DMS53 (cell line): Measurements from ENCODE around the gene MRPL2.
"Not testable (repeated sequence)": the region's sequence is repeated elsewhere in the genome, so short reads cannot be mapped to it uniquely, and the experiment has no call there.

Experiments
- DNase-seq: peaks from one replicate; lab custom pipeline; 2025; lab: John Stamatoyannopoulos, UW

Gene MRPL2

DNA sequence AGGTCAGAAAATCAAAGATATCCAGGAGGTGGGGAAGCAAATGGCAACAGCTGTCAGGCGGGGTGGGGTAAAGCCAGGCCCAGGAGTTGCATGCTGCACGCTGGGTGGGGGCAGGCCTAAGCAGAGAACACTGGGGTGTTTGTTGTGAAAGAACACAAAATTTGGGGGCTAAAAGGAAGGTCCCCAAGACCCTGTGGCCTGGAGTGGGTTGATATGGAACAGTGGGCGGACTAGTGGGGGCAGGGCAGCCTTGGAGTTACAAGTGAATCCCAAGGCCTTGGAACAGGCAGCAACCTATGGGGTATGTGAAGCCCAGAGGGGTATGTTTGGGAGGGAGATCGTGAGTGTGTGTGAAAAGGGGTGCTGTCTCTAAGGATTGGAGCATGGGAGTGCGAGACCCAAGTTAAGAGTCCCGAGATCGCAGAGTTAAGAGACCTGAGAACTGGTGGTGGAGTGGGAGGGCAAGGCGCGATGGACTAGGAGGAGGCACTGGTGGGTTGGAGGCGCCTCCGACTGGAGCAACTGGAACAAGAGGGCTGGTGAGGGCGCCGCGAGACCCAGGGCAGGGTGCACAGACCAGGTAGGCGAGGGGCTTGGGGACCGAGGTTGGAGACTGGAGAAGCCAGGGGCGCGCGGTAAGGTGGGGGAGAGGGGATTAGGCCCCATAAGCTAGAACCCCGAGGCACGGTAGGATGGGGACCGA is 6.2 kb downstream of the MRPL2 start:
- peak; percentile 60 for DNase-seq

DNA sequence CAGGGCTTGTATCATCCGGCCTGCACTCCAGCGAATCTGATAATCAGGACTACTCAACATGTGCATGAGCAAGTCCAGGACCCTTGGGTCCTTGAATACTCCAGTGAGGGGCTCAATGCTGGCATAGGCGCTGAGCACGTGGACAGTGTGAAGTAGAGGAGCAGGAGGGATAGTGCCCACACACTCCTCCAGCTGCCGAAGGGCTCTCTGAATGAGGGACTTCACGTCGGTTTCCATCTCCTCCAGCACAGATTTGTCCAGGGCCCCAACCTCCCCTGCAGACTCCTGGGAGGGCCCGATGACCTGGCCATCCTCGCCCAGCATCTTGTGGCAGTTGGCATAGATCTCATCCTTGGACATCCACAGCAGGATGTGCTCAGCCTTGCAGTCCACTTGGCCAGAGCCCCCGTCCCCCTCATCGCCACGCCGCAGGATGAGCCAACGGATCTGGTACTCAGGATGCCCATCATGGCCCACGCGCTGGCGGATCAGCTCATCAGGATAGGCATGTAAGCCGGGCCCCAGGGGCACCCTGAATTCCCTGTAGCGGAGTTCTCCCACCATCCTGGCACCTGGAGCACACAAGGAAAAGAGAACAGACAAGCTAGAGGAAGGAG is 6.9 kb downstream of the MRPL2 start:
- no peak for DNase-seq

DNA sequence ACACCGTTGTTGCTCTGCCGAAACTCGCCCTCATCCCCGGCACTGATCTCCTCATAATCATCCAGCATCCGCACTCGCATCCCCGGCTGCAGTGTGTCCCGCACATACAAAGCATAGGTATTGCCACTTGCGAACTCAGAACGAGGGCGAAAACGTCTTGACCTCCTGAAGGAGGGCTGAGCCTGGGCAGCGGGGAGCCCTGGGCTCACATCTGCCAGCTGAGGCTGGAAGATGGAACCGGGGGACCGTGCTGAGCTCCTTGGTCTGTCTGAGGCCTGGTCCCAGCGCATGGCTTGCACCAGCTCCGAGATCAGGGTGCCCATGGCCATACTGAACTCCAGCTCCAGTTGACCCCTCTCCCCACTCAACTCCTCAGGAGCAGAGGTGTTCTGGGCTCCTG is 8.3 kb downstream of the MRPL2 start:
- no peak for DNase-seq

DNA sequence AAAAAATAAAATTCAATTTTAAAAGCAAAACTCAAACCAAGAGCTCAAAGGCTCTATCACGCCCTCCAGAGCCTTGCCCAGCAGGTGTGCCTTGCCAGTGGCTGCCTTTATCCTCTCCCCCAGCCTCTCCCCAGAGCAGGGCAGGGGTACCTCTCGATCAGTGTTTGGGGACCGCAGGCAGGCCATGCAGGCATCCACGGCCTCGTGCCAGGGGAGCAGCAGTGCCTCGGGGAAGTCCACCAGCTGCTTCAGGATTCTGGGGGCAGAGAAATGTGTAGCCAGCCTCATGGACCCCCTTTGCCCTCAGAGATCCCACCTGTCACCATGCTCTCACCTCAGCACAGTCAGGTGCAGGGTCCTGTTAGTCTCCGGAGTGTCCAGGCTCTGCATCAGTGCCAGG is 11.2 kb downstream of the MRPL2 start:
- no peak for DNase-seq

DNA sequence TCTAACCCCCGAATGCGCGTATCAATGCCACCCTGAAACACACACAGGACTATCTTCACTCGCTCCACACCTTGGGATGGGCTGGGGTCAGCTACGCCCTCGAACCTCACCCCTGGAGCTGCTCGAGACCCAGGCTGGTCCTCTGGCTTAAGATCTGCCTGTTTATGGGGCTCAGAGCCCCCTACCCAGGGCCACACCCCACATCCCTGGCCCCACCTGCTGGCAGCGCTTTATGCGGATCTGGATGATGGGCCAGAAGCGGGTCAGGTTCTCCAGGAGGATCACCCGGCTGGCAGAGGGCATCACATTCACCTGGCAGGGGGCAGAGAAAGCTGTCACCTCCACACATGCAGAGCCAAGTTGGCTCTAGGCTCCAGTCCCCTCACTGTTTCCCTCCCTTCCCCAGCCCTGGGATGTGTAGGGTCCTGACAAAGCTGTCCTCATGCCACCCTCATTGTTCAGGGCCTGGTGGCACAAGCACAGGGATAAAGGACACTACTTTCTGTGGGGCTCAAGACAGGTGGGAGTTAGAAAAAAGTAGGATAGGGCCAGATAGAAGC is 13.8 kb downstream of the MRPL2 start:
- DNase-seq, result no peak

DNA sequence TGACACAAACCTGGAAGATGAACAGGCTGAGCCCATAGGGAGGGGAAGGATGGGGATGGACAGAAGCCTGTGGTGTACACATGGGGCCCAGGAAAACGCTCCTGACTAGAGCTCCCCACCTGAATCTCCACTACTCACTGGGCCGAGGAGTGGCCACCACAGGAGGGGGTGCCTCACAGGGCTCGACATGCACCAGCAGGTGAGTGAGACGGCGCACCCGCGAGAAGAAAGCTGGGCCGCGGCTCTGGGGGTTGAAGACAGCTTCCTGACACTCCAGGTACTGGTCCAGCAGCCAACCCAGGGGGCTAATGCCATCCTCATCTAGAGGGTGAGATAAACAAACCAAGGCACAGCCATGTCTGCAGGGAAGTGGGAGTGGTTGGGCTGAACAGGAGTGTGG is 15.9 kb downstream of the MRPL2 start:
- DNase-seq, result no peak

DNA sequence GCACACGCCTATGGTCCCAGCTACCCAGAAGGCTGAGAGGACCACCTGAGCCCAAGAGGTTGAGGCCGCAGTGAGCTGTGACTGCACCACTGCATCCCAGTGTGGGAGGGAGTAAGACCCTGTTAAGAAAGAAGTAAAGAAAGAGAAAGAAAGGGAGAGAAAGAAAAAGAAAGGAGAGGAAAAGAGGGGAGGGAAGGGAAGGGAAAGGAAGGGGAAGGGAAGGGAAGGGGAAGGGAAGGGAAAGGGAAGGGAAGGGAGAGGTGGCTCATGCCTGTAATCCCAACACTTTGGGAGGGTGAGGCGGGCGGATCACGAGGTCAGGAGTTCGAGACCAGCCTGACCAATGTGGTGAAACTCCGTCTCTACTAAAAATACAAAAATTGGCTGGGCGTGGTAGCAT is 17.8 kb downstream of the MRPL2 start:
- not testable (repeated sequence) for DNase-seq

DNA sequence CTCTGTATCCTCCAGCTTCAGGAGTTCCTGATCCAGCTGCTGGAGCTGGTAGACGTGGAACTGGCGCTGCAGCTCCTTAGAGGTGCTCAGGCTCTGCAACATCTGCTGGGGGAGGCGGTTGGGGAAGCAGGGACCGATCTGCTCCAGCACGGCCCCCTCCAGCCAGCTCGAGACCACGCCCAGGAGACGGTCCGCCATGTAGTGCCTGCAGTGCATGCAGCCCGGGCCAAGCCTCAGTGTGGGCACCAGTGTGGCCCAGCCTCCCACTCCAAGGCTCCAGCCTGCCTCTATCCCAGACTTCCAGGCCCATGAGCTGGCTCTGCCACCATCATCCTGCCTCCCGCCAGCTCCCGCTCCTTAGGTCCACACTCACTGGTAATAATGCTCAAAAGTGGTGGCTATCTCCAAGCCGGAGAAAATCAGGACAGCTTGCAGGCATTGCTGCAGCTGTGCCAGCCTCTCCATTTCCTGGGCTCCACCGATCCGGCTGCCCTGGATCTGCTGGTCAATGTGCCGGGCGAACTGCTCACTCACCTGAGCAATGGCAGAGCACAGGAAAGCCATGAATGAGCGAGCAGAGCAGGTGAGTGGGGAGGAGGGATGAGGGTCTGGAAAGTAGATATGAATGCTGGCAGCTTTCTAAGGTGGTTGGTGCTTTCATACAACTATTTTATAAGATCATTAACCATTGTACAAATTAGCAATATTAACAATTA is 18.5 kb downstream of the MRPL2 start:
- no peak for DNase-seq

DNA sequence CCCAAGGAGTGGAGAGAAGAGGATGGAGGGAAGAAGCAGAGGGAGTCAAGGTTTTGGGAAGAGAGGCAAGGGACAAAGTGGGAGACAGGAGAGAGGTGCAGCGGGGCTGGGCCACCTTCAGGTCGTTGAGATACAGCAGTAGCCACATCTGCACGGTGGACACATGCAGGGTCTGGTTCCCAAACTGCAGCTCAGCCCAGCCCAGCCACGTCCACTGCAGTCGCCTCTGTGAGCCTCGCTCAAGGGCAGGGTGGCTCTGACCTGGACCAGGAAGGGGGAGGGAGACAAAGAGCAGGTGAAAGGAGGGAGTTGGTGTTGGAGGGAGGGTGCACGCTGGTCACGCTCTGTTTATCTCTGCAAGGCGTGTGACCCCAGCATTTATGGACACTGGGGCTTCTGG is 20.5 kb downstream of the MRPL2 start:
- DNase-seq, result no peak

DNA sequence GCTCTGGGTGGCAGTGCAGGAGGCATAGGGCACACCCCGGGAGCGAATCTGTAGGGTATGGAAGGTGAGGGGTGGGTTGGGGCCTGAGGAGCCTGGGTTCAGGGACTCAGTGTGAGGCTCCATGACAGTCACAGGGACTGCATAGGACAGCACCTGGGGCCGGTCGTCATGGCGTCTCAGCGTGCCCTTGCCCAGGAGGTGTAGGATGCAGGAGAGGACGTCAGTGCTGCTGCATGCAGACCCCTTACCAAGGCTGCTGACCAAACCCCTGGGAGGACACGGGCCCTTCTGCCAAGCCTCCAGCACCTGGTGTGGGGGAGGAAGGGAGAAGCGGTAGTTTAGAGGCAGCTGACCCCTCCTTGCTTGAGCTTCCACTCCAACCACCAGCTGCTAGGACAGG is 21.5 kb downstream of the MRPL2 start:
- DNase-seq, result no peak

DNA sequence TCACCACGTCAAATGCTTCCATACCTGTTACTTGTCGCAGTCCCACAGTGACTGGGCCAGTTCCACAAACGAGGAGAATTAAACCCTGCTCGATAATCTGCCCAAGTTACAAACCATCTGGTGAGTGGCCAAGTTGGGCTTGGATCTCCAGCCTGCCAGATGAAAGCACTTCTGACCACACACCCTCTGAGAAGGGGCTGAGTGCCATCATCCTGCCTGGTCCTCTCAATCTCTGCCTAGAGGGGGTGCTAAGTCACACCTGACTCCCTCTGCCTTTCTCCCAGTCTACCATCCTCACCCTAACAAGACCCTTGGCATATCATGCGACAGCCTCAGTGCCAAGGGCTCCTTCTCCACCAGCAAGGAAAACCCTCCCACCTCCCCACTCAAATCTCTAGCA is 22.0 kb downstream of the MRPL2 start:
- DNase-seq, result no peak

DNA sequence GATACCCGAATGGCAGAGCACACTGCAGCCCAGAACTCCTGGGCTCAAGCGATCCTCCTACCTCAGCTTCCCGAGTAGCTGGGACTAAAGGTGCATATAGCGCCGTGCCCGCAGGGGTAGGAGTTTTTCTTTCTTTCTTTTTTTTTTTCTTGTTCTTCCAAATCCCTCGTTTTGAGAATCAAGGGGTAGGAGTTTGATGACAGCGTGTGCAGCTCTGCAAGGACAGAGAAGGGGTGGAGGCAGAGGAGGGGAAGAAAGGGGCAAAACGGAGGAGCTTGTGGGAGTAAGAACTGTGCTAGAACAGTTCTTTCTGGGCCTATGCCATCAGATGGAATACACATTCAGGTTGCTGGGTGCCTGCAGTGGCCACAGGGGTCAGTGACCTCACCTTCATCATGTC is 22.5 kb downstream of the MRPL2 start:
- no peak for DNase-seq

DNA sequence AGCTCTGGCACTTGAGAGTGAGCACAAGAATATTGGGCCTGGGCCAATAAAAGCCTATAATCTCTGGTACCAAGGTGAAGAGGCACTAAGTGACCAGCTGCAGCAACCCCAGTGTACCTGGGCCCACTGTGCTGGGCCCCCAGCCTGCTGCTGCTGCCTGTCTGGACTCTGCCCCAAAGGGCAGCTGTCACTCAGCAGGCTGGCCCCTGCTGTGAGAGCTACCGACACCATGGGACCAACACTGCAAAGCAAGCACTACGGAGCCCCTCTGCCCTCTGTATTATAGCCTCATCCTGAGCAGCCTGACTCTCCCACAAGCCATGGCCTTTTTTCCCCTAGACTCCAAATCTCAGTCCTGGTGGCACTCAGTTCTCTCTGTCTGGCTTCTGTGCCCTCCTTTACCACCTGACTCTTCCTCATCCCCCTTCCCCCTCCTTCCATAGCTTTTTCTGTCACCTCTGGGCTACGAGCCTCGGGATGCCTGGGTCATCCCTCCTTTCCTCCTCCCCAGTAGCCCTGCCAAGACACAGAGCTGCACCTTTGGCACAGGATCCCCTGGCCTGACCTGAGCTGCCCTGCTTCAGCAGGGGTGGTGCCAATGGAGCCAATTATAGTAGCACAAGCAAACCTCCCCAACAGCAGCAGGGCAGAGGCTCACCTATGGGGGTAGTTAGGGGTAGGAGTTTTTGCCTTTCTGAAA is 23.6 kb downstream of the MRPL2 start:
- no peak for DNase-seq

DNA sequence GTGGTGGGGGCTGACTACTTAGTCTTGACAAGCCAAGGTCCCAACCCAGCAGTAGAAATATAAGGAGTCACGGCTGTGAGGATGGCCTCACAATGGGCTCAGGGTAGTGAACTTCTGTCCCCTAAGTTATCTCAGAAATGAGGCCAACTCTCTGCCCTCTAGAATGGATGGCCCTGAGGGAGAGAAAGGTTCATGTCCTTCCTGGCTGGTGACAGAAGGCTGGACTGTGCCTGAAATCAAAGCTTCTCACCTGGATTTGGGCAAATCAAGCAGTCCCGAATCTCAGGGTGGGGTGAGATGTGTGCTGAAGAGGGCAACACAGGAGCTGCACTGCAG is 25.1 kb downstream of the MRPL2 start:
- no peak for DNase-seq

DNA sequence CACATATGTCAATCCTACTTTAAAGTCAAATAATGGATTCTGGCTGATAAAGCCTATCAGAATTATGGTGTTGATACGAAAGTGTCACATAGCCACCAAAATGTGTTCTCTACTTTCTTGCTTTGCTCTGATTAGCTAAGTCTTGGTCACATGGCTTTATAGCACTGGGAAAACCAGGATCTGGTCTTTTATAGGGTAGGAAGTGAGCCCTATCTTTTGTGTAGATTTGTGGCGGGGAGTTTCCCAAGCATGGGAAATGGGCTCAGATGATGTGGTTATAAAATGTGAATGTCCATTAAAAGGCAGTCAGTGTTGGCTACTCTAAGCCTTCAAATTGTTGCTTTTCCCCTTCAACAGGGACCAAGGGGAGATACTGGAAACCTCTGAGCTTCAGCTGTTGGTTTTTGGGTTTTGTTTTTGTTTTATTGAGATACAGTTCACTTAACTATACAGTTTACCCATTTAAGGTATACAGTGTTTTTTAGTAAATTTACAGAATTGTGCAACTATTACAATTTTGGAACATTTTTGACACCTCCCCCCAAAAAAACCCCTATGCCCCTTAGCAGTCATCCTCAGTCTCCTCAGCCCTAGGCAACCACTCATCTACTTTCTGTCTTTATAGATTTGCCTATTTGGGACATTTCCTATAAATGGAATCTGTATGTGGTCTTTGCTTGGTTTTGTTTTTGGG is 25.6 kb downstream of the MRPL2 start:
- DNase-seq, result no peak

DNA sequence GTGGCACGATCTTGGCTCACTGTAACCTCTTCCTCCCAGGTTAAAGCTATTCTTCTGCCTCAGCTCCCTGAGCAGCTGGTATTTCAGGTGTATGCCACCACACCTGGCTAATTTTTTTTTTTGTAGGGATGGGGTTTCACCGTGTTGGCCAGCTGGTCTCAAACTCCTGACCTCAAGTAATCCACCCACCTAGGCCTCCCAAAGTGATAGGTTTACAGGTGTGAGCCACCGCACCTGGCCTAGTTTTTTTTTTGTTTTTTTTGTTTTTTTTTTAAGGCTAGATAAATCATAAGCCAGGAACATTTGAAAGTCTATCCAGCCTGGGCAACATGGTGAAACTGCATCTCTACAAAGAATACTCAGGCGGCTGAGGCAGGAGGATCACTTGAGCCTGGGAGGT is 26.9 kb downstream of the MRPL2 start:
- DNase-seq, result peak; percentile 13

DNA sequence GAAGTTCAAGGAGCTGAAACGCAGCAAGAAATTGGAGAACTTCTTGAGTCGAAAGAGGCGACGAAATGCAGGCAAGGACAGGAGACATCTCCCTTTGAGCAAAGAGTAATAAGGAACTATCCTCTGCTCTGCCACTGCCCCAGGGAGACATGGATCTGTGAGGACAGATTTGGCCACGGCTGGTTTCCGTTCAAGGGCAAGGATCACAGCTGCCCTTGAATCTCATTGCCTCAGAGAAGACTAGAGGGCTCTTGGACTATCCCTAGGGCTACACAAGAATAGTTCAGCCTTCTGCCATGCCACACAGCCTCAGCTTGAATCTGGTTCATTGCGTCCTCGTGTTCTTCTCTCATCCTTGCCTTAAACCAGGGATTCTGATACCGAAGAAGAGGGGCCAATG is 30.1 kb downstream of the MRPL2 start:
- DNase-seq, result no peak

DNA sequence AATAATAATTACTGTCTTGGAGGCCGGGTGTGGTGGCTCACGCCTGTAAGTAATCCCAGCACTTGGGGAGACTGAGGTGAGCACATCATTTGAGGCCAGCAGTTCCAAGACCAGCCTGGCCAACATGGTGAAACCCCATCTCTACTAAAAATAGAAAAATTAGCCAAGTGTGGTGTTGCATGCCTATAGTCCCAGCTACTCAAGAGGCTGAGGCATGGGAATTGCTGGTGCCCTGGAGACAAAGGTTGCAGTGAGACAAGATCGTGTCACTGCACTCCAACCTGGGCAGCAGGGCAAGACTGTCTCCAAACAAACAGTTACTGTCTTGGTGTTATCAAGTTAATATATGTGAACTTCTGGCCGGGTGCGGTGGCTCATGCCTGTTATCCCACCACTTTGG is 32.9 kb downstream of the MRPL2 start:
- no peak for DNase-seq

DNA sequence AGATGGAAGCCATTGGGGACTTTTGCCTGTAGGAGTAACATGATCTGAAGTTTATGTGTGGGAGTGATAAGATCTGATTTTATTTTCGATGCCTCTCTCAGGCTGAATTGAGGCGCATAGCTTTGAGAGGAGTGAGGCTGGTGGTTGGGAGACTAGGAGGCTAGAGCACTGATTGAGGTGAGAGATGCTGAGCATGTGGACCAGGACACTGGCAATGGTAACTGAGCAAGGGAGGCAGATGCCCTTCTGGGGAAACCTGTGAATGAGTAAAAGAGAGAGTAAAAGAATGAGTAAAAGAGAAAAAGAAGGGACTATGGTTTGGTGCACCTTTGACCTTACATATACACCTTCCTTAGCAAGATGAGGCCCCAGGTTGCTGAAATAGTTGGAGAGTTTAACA is 34.8 kb downstream of the MRPL2 start:
- DNase-seq, result no peak

DNA sequence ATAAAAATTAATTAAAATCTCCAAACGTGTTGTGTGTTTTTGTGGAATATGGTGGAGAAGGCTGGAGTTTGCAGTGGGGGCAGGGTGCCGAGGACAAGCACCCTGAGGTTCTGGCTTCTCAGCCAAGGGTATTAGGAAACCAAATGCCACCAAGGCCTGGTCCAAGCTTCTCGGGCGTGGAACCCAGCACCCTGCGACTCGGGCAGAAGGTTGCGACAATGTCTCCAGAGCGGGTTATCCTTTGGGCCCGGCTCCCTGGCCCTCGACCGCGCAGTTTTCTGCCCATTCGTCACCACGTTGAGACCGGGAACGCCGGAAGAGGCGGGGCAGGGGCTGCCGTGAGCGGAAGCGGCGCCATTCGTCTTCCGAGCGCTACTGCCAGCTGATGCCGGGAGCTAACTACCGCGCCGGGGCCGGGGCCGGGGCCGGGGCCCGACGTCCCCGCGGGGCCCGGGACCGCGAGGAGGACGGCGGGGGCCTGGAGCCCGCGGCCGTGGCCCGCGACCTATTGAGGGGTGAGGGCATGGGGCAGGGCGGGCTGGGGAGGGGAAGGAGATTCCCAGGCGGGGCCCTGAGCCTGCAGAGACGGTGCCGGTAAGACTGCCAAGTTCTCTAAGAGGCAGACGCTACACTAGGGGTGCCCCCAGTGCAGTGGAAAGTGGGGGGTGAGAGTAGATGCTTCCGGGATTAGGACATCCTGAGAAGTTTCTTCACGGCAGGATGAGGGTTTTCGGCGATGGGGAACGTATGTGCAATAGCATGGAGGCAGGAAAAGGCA is 37.8 kb downstream of the MRPL2 start, which contains the start of gene RRP36:
Gene RRP36, plus strand, starts transcription at position 354 of the 778 bp plus-strand sequence. Its CDS starts 32 bp downstream, at position 386.
- DNase-seq, result peak; percentile 92

DNA sequence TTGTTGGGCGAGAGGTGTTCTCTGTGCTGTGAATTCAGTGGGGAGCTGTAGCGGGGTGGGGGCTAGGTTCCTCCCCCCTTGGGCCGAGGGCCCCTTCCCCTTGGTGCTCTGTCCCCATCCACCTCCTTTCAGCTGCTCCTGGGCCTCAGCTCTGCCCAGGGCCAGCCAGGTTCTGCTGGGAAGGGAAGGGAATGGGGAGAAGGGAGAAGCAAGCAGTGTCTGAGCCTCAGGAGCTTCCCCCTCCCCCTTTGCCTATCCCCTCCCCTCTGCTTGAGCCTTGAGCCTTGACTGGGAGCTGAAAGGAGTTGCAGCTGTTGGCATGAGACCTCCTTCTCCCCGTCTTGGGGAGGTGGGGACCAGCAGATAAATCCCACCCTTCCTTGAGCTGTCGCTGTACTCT is 38.4 kb downstream of the MRPL2 start:
- peak; percentile 56 for DNase-seq
